Stimulated activated CD8-positive, alpha-beta memory T cell treated with anti-CD3 and anti-CD28 coated beads, Interleukin-15, amount 100 ng/mL, for 1 hour (primary cell): Measurements from ENCODE around the gene RD3L.

Experiments used
- DNase-seq: peaks from one replicate; pipeline ENCODE4 v3.0.0-alpha.2; 2020; ENCODE audit warnings: low read depth

Gene RD3L

GRCh38 chr14:103896578-103896977 is 45.8 kb downstream of the RD3L start:
- DNase-seq: no peak

GRCh38 chr14:103894723-103895059 is 47.6 kb downstream of the RD3L start:
- no peak for DNase-seq

GRCh38 chr14:103894034-103894722 is 48.2 kb downstream of the RD3L start:
- no peak for DNase-seq

- no peak for DNase-seq
These were observed 50.1 kb downstream of the RD3L start for GRCh38 chr14:103892247-103892646.

DNA sequence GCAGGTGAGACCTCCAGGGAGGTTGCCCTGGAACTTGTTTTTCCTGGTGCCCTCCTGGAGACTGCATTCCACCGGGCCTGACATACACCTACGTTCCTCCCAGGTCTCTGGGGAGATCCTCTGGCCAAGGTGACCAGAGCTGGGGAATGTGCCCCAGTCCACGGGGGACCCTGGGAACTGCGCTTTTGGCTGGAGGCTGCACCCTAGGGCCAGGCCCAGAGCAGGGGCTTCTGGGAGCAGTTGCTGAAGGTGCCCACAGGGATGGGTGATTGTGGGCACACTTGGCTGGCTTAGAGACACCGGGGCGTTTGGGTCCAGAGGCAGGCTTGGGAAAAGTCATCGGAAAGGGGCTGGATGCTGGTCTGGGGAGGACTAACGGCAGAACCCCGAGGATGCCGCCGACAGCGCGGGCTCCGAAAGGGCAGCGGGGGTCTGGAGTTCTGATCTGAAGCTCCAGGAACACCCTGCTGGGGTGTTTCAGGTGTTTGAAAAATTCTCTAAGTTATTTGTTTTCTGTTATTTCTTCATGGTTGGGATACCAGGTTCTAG is 50.6 kb downstream of the RD3L start:
- no peak for DNase-seq

- no peak for DNase-seq
These were observed 51.3 kb downstream of the RD3L start for GRCh38 chr14:103890821-103891666.
